ENCODE results near the gene LDLRAD4. TPM values are rescaled to one million over a fixed set of nuclear protein-coding genes. Genes with fewer than 3 reads are reported as not detected.
A peak's percentile ranks its signal among the peaks of the same experiment; 100 is the strongest.

LDLRAD4 gene
- total RNA-seq, 4 donors from 2014 or later: 2.7 to 22.5 (median 10.8) TPM

DNA sequence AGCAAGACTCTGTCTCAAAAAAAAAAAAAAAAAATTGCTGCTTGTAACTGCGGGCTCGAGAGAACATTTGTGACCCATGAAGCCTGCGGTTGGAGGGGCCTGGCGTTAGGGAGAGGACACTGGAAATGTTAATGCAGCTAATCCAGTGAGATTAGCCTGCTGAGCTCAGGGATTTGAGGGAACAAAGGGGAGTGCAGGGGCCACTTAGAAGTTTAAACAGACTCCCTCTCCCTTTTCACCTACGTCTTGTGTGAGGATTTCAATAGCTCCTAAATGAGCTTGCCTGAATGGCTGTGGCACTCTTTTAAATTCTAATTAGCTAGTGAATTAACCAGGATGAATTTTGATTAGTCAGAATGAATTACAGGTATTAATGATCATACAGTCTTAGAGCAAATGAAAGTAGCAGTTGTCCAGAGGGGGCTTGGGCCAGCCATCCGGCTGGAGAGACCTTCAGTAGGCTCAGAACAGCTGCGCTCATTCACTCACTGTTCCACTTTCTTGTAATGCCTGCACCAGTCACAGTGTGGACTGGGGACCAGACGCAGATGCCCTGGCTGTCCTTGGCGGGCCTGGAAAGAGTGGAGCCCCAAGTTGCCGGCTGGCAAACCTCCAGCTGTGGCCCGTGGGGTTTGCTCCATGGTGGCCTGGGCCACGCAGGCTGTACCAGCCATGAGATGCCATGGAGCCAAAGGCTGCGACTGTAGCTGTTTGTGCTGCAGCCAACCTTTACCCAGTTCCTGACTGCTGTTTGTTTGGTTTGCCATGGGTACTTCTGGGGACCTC lies 20.8 kb downstream of the LDLRAD4 start:
- no peak overlapping the region for H3K4me3 ChIP-seq (ENCODE audit: low read depth, poor library complexity, severe bottlenecking)
- TF ChIP-seq, protein P1, sequence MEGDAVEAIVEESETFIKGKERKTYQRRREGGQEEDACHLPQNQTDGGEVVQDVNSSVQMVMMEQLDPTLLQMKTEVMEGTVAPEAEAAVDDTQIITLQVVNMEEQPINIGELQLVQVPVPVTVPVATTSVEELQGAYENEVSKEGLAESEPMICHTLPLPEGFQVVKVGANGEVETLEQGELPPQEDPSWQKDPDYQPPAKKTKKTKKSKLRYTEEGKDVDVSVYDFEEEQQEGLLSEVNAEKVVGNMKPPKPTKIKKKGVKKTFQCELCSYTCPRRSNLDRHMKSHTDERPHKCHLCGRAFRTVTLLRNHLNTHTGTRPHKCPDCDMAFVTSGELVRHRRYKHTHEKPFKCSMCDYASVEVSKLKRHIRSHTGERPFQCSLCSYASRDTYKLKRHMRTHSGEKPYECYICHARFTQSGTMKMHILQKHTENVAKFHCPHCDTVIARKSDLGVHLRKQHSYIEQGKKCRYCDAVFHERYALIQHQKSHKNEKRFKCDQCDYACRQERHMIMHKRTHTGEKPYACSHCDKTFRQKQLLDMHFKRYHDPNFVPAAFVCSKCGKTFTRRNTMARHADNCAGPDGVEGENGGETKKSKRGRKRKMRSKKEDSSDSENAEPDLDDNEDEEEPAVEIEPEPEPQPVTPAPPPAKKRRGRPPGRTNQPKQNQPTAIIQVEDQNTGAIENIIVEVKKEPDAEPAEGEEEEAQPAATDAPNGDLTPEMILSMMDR (IDR thresholded peaks at IDR 0.05): no peak
- TF ChIP-seq POLR2A (IDR thresholded peaks at IDR 0.05): no peak
- peak in 1 of 2 donors; percentile 76 for DNase-seq (ENCODE audit: low spot score in 2 of 2)
- WGBS, 2 donors: 92 to 96% methylated on average over 13 of the region's 13 CpGs
- intact Hi-C loops (cut with DNase I; ENCODE audit: low total_unique reads): no loop called here

DNA sequence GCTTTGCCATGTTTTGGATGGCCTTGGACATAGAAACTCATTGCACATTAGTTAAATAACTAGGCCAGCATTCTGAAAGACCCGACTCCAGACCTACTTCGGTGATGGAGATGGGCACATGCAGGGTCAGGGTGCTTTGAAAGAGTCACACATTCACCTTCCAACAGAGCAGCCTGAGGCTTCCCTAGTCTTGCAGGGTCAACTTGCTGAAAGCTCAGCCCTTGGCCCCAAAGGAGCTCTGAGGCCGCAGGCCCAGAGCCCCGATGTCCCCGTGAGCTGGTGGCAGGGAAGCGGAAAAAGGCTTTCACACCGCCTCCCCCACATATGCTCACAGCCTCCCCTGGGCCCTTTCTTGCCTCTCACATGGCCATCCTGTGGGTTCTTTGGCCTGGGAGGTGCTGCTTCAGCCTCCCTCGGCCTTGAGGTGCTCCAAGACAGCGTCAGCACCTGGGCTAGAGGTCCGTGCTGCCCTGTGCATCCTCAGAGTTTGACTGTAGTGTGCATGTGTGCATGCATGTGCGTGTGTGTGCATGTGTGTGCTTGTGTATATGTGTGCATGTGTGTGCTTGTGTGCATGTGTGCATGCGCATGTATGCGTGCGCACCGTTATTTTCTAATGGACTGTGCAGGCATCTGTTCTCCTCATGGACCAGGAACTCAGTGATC lies 21.6 kb downstream of the LDLRAD4 start:
- WGBS, 2 donors: 95 to 97% methylated on average over 15 of the region's 15 CpGs
- intact Hi-C loops (cut with DNase I; ENCODE audit: low total_unique reads): no loop called here
- H3K4me3 ChIP-seq (ENCODE audit: low read depth, poor library complexity, severe bottlenecking): no peak overlapping the region
- DNase-seq (ENCODE audit: low spot score in 2 of 2): peak in 1 of 2 donors; percentile 68
- no peak for TF ChIP-seq POLR2A (IDR thresholded peaks at IDR 0.05)
- TF ChIP-seq, protein P1 (IDR thresholded peaks at IDR 0.05): no peak

DNA sequence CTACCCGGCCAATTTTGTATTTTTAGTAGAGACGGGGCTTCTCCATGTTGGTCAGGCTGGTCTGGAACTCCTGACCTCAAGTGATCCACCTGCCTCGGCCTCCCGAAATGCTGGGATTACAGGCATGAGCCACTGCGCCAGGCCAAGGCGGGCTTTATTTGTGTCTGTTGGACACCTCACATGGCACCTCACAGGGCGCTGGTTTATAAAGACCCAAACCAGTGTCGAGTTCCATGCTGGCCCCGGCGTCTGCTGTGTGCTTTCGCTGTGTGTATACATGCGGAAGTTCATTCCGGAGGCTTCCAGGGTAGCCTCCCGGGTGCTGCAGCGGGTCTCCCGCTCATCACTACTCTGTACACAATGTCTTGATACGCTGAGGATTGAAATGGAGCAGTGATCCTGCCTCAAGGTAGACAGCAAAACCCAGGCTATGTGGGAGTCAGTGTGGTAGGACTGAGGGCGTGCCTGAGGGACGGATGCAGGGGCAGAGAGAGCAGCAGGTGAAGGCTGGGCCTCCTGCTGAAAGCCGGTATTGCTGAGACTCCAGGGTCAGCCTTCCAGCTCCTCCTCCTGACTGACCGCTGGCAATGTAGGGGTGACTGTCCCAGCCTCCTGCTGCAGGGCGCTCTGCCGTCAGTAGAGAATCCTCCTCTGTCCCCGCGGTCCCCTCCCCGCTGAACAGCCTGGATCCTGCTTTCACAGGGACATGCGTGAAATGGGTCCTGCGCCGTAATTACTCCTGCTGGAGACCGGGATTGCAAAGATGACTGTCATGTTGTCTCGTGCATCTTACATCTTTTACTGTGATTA lies 22.7 kb downstream of the LDLRAD4 start:
- H3K4me3 ChIP-seq (ENCODE audit: low read depth, poor library complexity, severe bottlenecking): no peak overlapping the region
- intact Hi-C loops (cut with DNase I; ENCODE audit: low total_unique reads): no loop called here
- 96 to 97% methylated on average over 30 to 31 of the region's 31 CpGs for WGBS, 2 donors
- TF ChIP-seq POLR2A (IDR thresholded peaks at IDR 0.05): no peak
- TF ChIP-seq, protein P1 (IDR thresholded peaks at IDR 0.05): no peak
- peak in 1 of 2 donors; percentile 58 for DNase-seq (ENCODE audit: low spot score in 2 of 2)

DNA sequence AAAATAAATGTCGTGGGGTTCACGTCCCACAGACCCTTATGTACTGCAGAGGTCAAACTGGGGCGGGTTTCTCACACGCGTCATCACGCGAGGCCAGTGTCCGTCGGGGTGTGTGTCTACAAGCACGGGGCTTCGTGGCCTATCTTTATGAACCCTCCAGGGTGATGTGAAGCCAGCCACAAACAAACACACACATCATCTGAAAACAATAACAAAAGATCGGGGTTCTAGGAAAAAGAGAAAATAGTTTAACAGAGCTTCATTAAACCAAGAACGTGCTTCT lies 23.3 kb downstream of the LDLRAD4 start:
- no peak overlapping the region for H3K4me3 ChIP-seq (ENCODE audit: low read depth, poor library complexity, severe bottlenecking)
- intact Hi-C loops (cut with DNase I; ENCODE audit: low total_unique reads): no loop called here
- DNase-seq (ENCODE audit: low spot score in 2 of 2): peak in 1 of 2 donors; percentile 76
- TF ChIP-seq, protein P1 (IDR thresholded peaks at IDR 0.05): no peak
- TF ChIP-seq POLR2A (IDR thresholded peaks at IDR 0.05): no peak
- 95 to 96% methylated on average over 13 of the region's 13 CpGs for WGBS, 2 donors

DNA sequence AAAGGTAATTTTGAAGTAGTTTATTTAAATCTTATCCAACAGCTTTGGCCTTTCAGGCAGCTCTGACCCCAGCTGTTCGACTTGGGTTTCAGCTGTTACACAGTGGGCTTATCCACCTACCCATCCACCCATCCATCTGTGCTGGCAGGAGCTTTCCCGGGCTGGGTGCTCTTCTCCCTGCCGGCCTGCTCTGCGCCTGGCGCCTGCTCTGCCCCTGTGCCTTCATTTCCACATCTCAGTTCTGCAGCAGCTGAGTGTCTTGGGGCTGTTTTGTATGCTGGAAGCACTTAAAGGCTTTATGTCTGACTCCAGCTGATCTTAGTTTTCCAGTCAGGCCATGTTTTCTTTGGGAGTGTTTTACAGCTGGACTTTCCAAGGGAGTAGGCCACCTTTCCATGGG lies 24.2 kb downstream of the LDLRAD4 start:
- peak in 1 of 2 donors; percentile 45 for DNase-seq (ENCODE audit: low spot score in 2 of 2)
- TF ChIP-seq, protein P1 (IDR thresholded peaks at IDR 0.05): no peak
- TF ChIP-seq POLR2A (IDR thresholded peaks at IDR 0.05): no peak
- WGBS, 2 donors: 88 to 93% methylated on average over 5 of the region's 5 CpGs
- intact Hi-C loops (cut with DNase I; ENCODE audit: low total_unique reads): no loop called here
- H3K4me3 ChIP-seq (ENCODE audit: low read depth, poor library complexity, severe bottlenecking): no peak overlapping the region

Measured in lower leg skin (tissue), 4 donors.